Measurements from ENCODE around the gene TMEM43. TPM values are rescaled to one million over a fixed set of nuclear protein-coding genes. Genes with fewer than 3 reads are reported as not detected.

The TMEM43 gene
- total and polyA plus RNA-seq, 7 experiments from 2014 or later: 30.1 to 55.8 (median 50.3) TPM

GRCh38 chr3:14141602-14142341 lies 16.9 kb downstream of the TMEM43 start:
- Mint-ChIP-seq H3K27ac (peak overlapping the region; percentile 89 to 100 (median 97)), H3K4me3 (peak overlapping the region in 8 of 10 donors; percentile 1 to 80 (median 62)), H3K9me3 (no peaks in the 10 kb centered on the region), H3K27me3 (no peaks in the 10 kb centered on the region), H3K36me3 (peaks cover 0 to 35% (median 7%) of the 10 kb centered on the region in 5 donors), H3K4me1 (peaks cover 33 to 64% (median 56%) of the 10 kb centered on the region in 7 donors)
- POLR2A ChIA-PET: interaction anchor here (0.7 to 7.2 kb wide), 7 partner anchors 10 to 490 kb away, joined by 3 to 96 read pairs (median 4); partner anchors contain the start of genes CHCHD4, LSM3, TMEM43 and XPC
- ATAC-seq: no peak
- CTCF ChIA-PET: interaction anchor here (2.7 kb wide), 1 partner anchor 17 kb away, joined by 12 read pairs; the partner anchor contains the start of genes CHCHD4 and TMEM43
- intact Hi-C loops (cut with micrococcal nuclease): loop anchor here (1.0 to 10.0 kb wide), 3 partner anchors 261 to 1129 kb away; partner anchors contain the start of gene SLC6A6 (in 1 of the 2)
- Histone ChIP-seq H3K4me1 (ENCODE audit: control insufficient read depth in 2 of 2, insufficient read depth in 2 of 2, low read length in 2 of 2) (peaks cover 50 to 52% of the 10 kb centered on the region in 2 donors), H3K4me3 (ENCODE audit: low read length) (no peak overlapping the region), H3K9me3 (ENCODE audit: control insufficient read depth in 2 of 3, low read length in 3 of 3) (no peaks in the 10 kb centered on the region), H3K27ac (ENCODE audit: low read depth, low read length) (peak overlapping the region; percentile 79), H3K27me3 (ENCODE audit: control insufficient read depth in 2 of 2, insufficient read depth in 2 of 2, low read length in 2 of 2) (no peaks in the 10 kb centered on the region), H3K36me3 (ENCODE audit: control insufficient read depth in 2 of 3, insufficient read depth in 3 of 3, low read length in 3 of 3) (peaks cover 0 to 68% (median 4%) of the 10 kb centered on the region in 3 experiments)
- no peak for DNase-seq

DNA sequence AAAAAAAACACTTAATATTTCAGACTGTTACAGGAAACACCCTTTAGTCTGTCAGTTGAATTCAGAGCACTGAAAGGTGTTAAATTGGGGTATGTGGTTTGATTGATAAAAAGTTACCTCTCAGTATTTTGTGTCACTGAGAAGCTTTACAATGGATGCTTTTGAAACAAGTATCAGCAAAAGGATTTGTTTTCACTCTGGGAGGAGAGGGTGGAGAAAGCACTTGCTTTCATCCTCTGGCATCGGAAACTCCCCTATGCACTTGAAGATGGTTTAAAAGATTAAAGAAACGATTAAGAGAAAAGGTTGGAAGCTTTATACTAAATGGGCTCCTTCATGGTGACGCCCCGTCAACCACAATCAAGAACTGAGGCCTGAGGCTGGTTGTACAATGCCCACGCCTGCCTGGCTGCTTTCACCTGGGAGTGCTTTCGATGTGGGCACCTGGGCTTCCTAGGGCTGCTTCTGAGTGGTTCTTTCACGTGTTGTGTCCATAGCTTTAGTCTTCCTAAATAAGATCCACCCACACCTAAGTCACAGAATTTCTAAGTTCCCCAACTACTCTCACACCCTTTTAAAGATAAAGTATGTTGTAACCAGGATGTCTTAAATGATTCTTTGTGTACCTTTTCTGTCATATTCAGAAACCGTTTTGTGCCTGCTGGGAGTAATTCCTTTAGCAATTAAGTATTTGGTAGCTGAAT lies 17.9 kb downstream of the TMEM43 start:
- intact Hi-C loops (cut with micrococcal nuclease): loop anchor here (1.0 to 10.0 kb wide), 3 partner anchors 260 to 1130 kb away; partner anchors contain the start of gene SLC6A6 (in 1 of the 2)
- no peaks in the 10 kb centered on the region for H3K9me3 ChIP-seq (ENCODE audit: control insufficient read depth in 2 of 3, low read length in 3 of 3)
- peaks cover 0 to 38% (median 9%) of the 10 kb centered on the region in 5 donors for H3K36me3 Mint-ChIP-seq
- H3K4me1 ChIP-seq (ENCODE audit: control insufficient read depth in 2 of 2, insufficient read depth in 2 of 2, low read length in 2 of 2): peaks cover 50 to 52% of the 10 kb centered on the region in 2 donors
- ChIA-PET POLR2A (interaction anchor here (0.7 to 7.2 kb wide), 9 partner anchors 11 to 490 kb away, joined by 3 to 96 read pairs (median 4); partner anchors contain the start of genes CHCHD4, LSM3, TMEM43 and XPC), CTCF (interaction anchor here (0.7 to 2.7 kb wide), 3 partner anchors 16 to 246 kb away, joined by 3 to 12 read pairs (median 4); partner anchors contain the start of genes CHCHD4 and TMEM43)
- H3K4me3 Mint-ChIP-seq: peak overlapping the region; percentile 57 to 80 (median 66)
- H3K27ac Mint-ChIP-seq: peak overlapping the region; percentile 89 to 100 (median 97)
- peak; percentile 75 for ATAC-seq
- DNase-seq: peak; percentile 34 to 87 (median 75)
- peaks cover 0 to 68% (median 5%) of the 10 kb centered on the region in 3 experiments for H3K36me3 ChIP-seq (ENCODE audit: control insufficient read depth in 2 of 3, insufficient read depth in 3 of 3, low read length in 3 of 3)
- H3K9me3 Mint-ChIP-seq: no peaks in the 10 kb centered on the region
- peaks cover 36 to 64% (median 56%) of the 10 kb centered on the region in 7 donors for H3K4me1 Mint-ChIP-seq
- H3K4me3 ChIP-seq (ENCODE audit: low read length): no peak overlapping the region
- H3K27me3 ChIP-seq (ENCODE audit: control insufficient read depth in 2 of 2, insufficient read depth in 2 of 2, low read length in 2 of 2): no peaks in the 10 kb centered on the region
- no peaks in the 10 kb centered on the region for H3K27me3 Mint-ChIP-seq
- peak overlapping the region; percentile 79 for H3K27ac ChIP-seq (ENCODE audit: low read depth, low read length)

DNA sequence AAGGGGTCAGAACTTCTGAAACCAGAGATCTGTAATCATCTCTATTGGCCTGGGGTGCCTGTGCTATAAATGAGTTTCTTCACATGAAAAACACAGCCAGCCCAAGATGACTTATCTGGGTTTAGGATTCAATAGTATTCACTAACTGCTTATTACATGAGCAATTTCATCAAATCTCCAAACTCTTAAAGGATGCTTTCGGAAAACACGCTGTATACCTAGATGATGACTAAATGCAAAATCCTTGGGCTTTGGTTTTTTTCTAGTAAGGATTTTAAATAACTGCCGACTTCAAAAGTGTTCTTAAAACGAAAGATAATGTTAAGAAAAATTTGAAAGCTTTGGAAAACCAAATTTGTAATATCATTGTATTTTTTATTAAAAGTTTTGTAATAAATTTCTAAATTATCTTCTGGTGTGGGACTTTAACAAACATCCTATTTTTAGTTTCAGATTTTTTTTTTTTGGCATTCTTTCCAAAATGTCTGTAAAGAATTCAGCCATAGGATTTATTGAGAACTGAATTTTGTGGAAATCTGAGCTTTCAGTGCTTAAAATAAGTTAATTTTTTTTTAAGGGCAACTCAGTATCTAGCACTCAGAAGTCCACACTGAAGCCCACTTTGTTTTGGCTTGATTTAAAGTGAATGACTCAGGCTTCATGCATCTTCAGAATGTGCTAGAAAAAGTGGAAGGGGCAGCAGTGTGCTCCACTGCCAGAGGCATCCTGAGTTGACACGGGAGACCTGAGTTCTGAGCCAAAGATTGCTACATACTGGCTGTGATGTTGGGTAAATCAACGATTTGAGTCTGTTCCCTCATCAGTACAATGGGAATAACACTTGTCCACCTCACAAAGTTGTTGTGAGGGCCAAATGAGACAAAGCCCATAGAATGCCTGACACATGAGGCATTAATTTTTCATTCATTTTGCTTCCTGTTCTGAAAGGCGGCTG lies 18.7 kb downstream of the TMEM43 start:
- peaks cover 50 to 52% of the 10 kb centered on the region in 2 donors for H3K4me1 ChIP-seq (ENCODE audit: control insufficient read depth in 2 of 2, insufficient read depth in 2 of 2, low read length in 2 of 2)
- no peak for DNase-seq
- no peaks in the 10 kb centered on the region for H3K9me3 Mint-ChIP-seq
- H3K4me1 Mint-ChIP-seq: peaks cover 36 to 64% (median 56%) of the 10 kb centered on the region in 7 donors
- H3K27ac Mint-ChIP-seq: peak overlapping the region; percentile 89 to 100 (median 98)
- H3K27me3 ChIP-seq (ENCODE audit: control insufficient read depth in 2 of 2, insufficient read depth in 2 of 2, low read length in 2 of 2): no peaks in the 10 kb centered on the region
- H3K27ac ChIP-seq (ENCODE audit: low read depth, low read length): peak overlapping the region; percentile 79
- H3K36me3 ChIP-seq (ENCODE audit: control insufficient read depth in 2 of 3, insufficient read depth in 3 of 3, low read length in 3 of 3): peaks cover 0 to 68% (median 5%) of the 10 kb centered on the region in 3 experiments
- no peak overlapping the region for H3K4me3 ChIP-seq (ENCODE audit: low read length)
- ChIA-PET CTCF (interaction anchor here (0.6 to 2.7 kb wide), 4 partner anchors 17 to 247 kb away, joined by 3 to 12 read pairs (median 4); partner anchors contain the start of genes CHCHD4 and TMEM43), POLR2A (interaction anchor here (0.7 to 7.2 kb wide), 10 partner anchors 18 to 954 kb away, joined by 3 to 96 read pairs (median 6); partner anchors contain the start of genes CCDC174, CHCHD4, LSM3 and TMEM43)
- intact Hi-C loops (cut with micrococcal nuclease): loop anchor here (1.0 to 10.0 kb wide), 9 partner anchors 18 to 1131 kb away; partner anchors contain the start of genes LSM3 (in 2 of the 2), XPC (in 2 of the 2), CHCHD4 (in 1 of the 2) and SLC6A6 (in 1 of the 2)
- peak overlapping the region; percentile 60 to 80 (median 68) for H3K4me3 Mint-ChIP-seq
- no peaks in the 10 kb centered on the region for H3K9me3 ChIP-seq (ENCODE audit: control insufficient read depth in 2 of 3, low read length in 3 of 3)
- peaks cover 0 to 35% (median 9%) of the 10 kb centered on the region in 5 donors for H3K36me3 Mint-ChIP-seq
- H3K27me3 Mint-ChIP-seq: no peaks in the 10 kb centered on the region
- ATAC-seq: no peak

GRCh38 chr3:14144423-14145075 lies 19.7 kb downstream of the TMEM43 start:
- ATAC-seq: peak; percentile 75
- peaks cover 34 to 62% (median 56%) of the 10 kb centered on the region in 7 donors for H3K4me1 Mint-ChIP-seq
- Histone ChIP-seq H3K36me3 (ENCODE audit: control insufficient read depth in 2 of 3, insufficient read depth in 3 of 3, low read length in 3 of 3) (peaks cover 0 to 60% (median 5%) of the 10 kb centered on the region in 3 experiments), H3K27me3 (ENCODE audit: control insufficient read depth in 2 of 2, insufficient read depth in 2 of 2, low read length in 2 of 2) (no peaks in the 10 kb centered on the region), H3K27ac (ENCODE audit: low read depth, low read length) (peak overlapping the region; percentile 79), H3K4me1 (ENCODE audit: control insufficient read depth in 2 of 2, insufficient read depth in 2 of 2, low read length in 2 of 2) (peaks cover 50 to 52% of the 10 kb centered on the region in 2 donors), H3K4me3 (ENCODE audit: low read length) (peak overlapping the region; percentile 10), H3K9me3 (ENCODE audit: control insufficient read depth in 2 of 3, low read length in 3 of 3) (no peaks in the 10 kb centered on the region)
- H3K27me3 Mint-ChIP-seq: no peaks in the 10 kb centered on the region
- peak overlapping the region; percentile 89 to 100 (median 98) for H3K27ac Mint-ChIP-seq
- intact Hi-C loops (cut with micrococcal nuclease): loop anchor here (1.0 to 10.0 kb wide), 9 partner anchors 19 to 1132 kb away; partner anchors contain the start of genes LSM3 (in 2 of the 2), XPC (in 2 of the 2), CHCHD4 (in 1 of the 2) and SLC6A6 (in 1 of the 2)
- H3K36me3 Mint-ChIP-seq: peaks cover 0 to 31% (median 9%) of the 10 kb centered on the region in 5 donors
- H3K4me3 Mint-ChIP-seq: peak overlapping the region; percentile 53 to 76 (median 66)
- peak; percentile 45 to 93 (median 84) for DNase-seq
- no peaks in the 10 kb centered on the region for H3K9me3 Mint-ChIP-seq
- ChIA-PET POLR2A (interaction anchor here (0.6 to 7.2 kb wide), 11 partner anchors 11 to 507 kb away, joined by 3 to 96 read pairs (median 5); partner anchors contain the start of genes CCDC174, CHCHD4, LSM3 and TMEM43), CTCF (interaction anchor here (0.6 to 1.6 kb wide), 4 partner anchors 20 to 41 kb away, joined by 3 to 5 read pairs (median 4); partner anchors contain the start of genes CHCHD4 and TMEM43)

GRCh38 chr3:14145236-14145635 lies 20.4 kb downstream of the TMEM43 start:
- Mint-ChIP-seq H3K27me3 (no peaks in the 10 kb centered on the region), H3K4me3 (peak overlapping the region in 5 of 10 donors; percentile 11 to 72 (median 36)), H3K4me1 (peaks cover 33 to 60% (median 56%) of the 10 kb centered on the region in 7 donors), H3K36me3 (peaks cover under 1 to 32% (median 9%) of the 10 kb centered on the region in 5 donors), H3K9me3 (peaks cover 0 to 2% (median 0%) of the 10 kb centered on the region in 11 donors), H3K27ac (peak overlapping the region; percentile 89 to 100 (median 98))
- peak overlapping the region; percentile 79 for H3K27ac ChIP-seq (ENCODE audit: low read depth, low read length)
- intact Hi-C loops (cut with micrococcal nuclease): loop anchor here in 1 of 2 donors (10.0 kb wide), 1 partner anchor 490 kb away; no protein-coding TSS in a partner anchor
- no peak overlapping the region for H3K4me3 ChIP-seq (ENCODE audit: low read length)
- peaks cover 50% of the 10 kb centered on the region in 2 donors for H3K4me1 ChIP-seq (ENCODE audit: control insufficient read depth in 2 of 2, insufficient read depth in 2 of 2, low read length in 2 of 2)
- ChIA-PET CTCF (interaction anchor here (1.4 to 1.6 kb wide), 2 partner anchors 20 to 22 kb away, joined by 4 to 5 read pairs; partner anchors contain the start of genes CHCHD4 and TMEM43), POLR2A (interaction anchor here (0.6 to 7.2 kb wide), 11 partner anchors 10 to 1237 kb away, joined by 3 to 96 read pairs (median 5); partner anchors contain the start of genes CHCHD4, LSM3, TMEM43 and XPC)
- ATAC-seq (no peak), DNase-seq (peak in 1 of 9 donors; percentile 17)
- peaks cover 0 to 58% (median 5%) of the 10 kb centered on the region in 3 experiments for H3K36me3 ChIP-seq (ENCODE audit: control insufficient read depth in 2 of 3, insufficient read depth in 3 of 3, low read length in 3 of 3)
- H3K9me3 ChIP-seq (ENCODE audit: control insufficient read depth in 2 of 3, low read length in 3 of 3): no peaks in the 10 kb centered on the region
- H3K27me3 ChIP-seq (ENCODE audit: control insufficient read depth in 2 of 2, insufficient read depth in 2 of 2, low read length in 2 of 2): no peaks in the 10 kb centered on the region
